IMR-90 (cell line): Measurements from ENCODE around the gene SSBP3. TPM values are rescaled to one million over a fixed set of nuclear protein-coding genes. Genes with fewer than 3 reads are reported as not detected.

Experiments used
- ATAC-seq: fragments of 200-7000 bp; cut with Tn5 transposase; 2 replicates; pipeline ENCODE4 v1.9.1; 2020; ENCODE audit warnings: low read depth, mild to moderate bottlenecking, moderate library complexity
- BruUV-seq: library from RNA; stranded (reverse); fragments of 400-500 nt; replicated peaks from 2 replicates; lab custom pipeline; 2021; lab: Mats Ljungman, UMichigan
- CTCF ChIA-PET: fragments of 300-600 bp; formaldehyde crosslinking; extraction: SDS; loops from one replicate; lab custom pipeline; 2021; ENCODE audit warnings: antibody characterized with exemption; lab: Yijun Ruan, JAX
- POLR2A ChIA-PET: fragments of 300-600 bp; sonication (Branson Sonifier 250); formaldehyde crosslinking; loops from one replicate; lab custom pipeline; 2022; ENCODE audit warnings: antibody characterized with exemption; ENCODE audit not compliant: unreplicated experiment; lab: Charles Lee
- DNase-seq: peaks from one replicate; pipeline ENCODE4 v3.0.0; 2013
- H2AFZ ChIP-seq: replicated peaks from 2 replicates; pipeline ENCODE3; 2013; ENCODE audit warnings: low read length, mild to moderate bottlenecking; ENCODE audit not compliant: poor library complexity
- H2AK5ac ChIP-seq: 2 replicates; pipeline ENCODE4 v1.6.1; 2013; ENCODE audit warnings: low read depth, low read length, inconsistent platforms
- H2AK9ac ChIP-seq: replicated peaks from 2 replicates; pipeline ENCODE3; 2013; ENCODE audit warnings: mild to moderate bottlenecking, low read depth, low read length, moderate library complexity; ENCODE audit not compliant: poor library complexity
- H2BK120ac ChIP-seq: 2 replicates; pipeline ENCODE4 v1.6.1; 2013; ENCODE audit warnings: low read depth, low read length, inconsistent platforms
- H2BK15ac ChIP-seq: 3 replicates; pipeline ENCODE4 v1.6.1; 2013; ENCODE audit warnings: low read depth, low read length, inconsistent platforms
- H2BK20ac ChIP-seq: 2 replicates; pipeline ENCODE4 v1.6.1; 2013; ENCODE audit warnings: low read depth, mild to moderate bottlenecking, inconsistent platforms, low read length, moderate library complexity
- H2BK5ac ChIP-seq: 2 replicates; pipeline ENCODE4 v1.6.1; 2013; ENCODE audit warnings: mild to moderate bottlenecking, low read depth, low read length, inconsistent platforms; ENCODE audit not compliant: poor library complexity, severe bottlenecking
- H3K14ac ChIP-seq: replicated peaks from 2 replicates; pipeline ENCODE4 v1.6.1; 2013; ENCODE audit warnings: low read depth, low read length, inconsistent platforms
- H3K18ac ChIP-seq: 2 replicates; pipeline ENCODE4 v1.6.1; 2013; ENCODE audit warnings: low read depth, low read length, control low read depth
- H3K23ac ChIP-seq: 2 replicates; pipeline ENCODE4 v1.6.1; 2013; ENCODE audit warnings: low read depth, low read length, inconsistent platforms
- H3K27ac ChIP-seq: 2 replicates; pipeline ENCODE4 v1.5.1; 2013; ENCODE audit warnings: mild to moderate bottlenecking, control low read depth, low read length; ENCODE audit not compliant: insufficient read depth
- H3K27me3 ChIP-seq: 2 replicates; pipeline ENCODE4 v1.6.1; 2013; ENCODE audit warnings: low read length; ENCODE audit not compliant: control insufficient read depth, insufficient read depth
- H3K36me3 ChIP-seq: 2 replicates; pipeline ENCODE4 v1.6.1; 2013; ENCODE audit warnings: low read length, mixed read lengths; ENCODE audit not compliant: control insufficient read depth, insufficient read depth
- H3K4ac ChIP-seq: 2 replicates; pipeline ENCODE4 v1.6.1; 2013; ENCODE audit warnings: low read depth, low read length, inconsistent platforms
- H3K4me1 ChIP-seq: 2 replicates; pipeline ENCODE4 v1.6.1; 2013; ENCODE audit warnings: low read length, mixed read lengths; ENCODE audit not compliant: control insufficient read depth, insufficient read depth
- H3K4me2 ChIP-seq: 2 replicates; pipeline ENCODE4 v1.6.1; 2013; ENCODE audit warnings: low read depth, mild to moderate bottlenecking, control low read depth, low read length, moderate library complexity
- H3K4me3 ChIP-seq: 2 replicates; pipeline ENCODE4 v1.5.1; 2013; ENCODE audit warnings: low read depth, mild to moderate bottlenecking, control low read depth, low read length, moderate library complexity; ENCODE audit not compliant: insufficient read depth
- H3K56ac ChIP-seq: 2 replicates; pipeline ENCODE4 v1.6.1; 2013; ENCODE audit warnings: low read length, inconsistent platforms; ENCODE audit not compliant: insufficient read depth; ENCODE audit errors: extremely low read depth
- H3K79me1 ChIP-seq, 2 experiments: 2 replicates each; pipeline ENCODE4 v1.6.1; 2013; ENCODE audit warnings: low read length in 2 of 2, inconsistent platforms in 1 of 2, low read depth in 1 of 2
- H3K9ac ChIP-seq: 2 replicates; pipeline ENCODE4 v1.6.1; 2013; ENCODE audit warnings: low read depth, low read length, control low read depth
- H3K9me1 ChIP-seq: 2 replicates; pipeline ENCODE4 v1.6.1; 2013; ENCODE audit warnings: low read length, inconsistent platforms; ENCODE audit not compliant: insufficient read depth
- H3K9me3 ChIP-seq: 2 replicates; pipeline ENCODE4 v1.6.1; 2013; ENCODE audit warnings: low read length; ENCODE audit not compliant: control insufficient read depth, insufficient read depth
- H4K20me1 ChIP-seq: 2 replicates; pipeline ENCODE4 v1.6.1; 2013; ENCODE audit warnings: low read length, inconsistent platforms; ENCODE audit not compliant: insufficient read depth
- H4K5ac ChIP-seq: 2 replicates; pipeline ENCODE4 v1.6.1; 2013; ENCODE audit warnings: mild to moderate bottlenecking, low read depth, low read length, control low read depth
- H4K8ac ChIP-seq, 2 experiments: 2 replicates each; pipeline ENCODE4 v1.6.1; 2013; ENCODE audit warnings: low read depth in 2 of 2, low read length in 2 of 2, control low read depth in 1 of 2, inconsistent platforms in 1 of 2
- H4K91ac ChIP-seq: 2 replicates; pipeline ENCODE4 v1.6.1; 2013; ENCODE audit warnings: low read depth, low read length, inconsistent platforms; ENCODE audit not compliant: insufficient read depth
- MAZ ChIP-seq: IDR thresholded peaks from 2 replicates; pipeline ENCODE4 v1.6.1; 2012; ENCODE audit warnings: low read depth, mild to moderate bottlenecking, low read length, improper control_type of control experiment, moderate library complexity, borderline replicate concordance
- RFX5 ChIP-seq: IDR thresholded peaks from 2 replicates; pipeline ENCODE4 v1.8.0; 2012; ENCODE audit warnings: low read depth, mild to moderate bottlenecking, low read length, moderate library complexity
- WGBS, 2 experiments: methylation state at CpG; one replicate each; pipeline versions ENCODE4 v1.1.5 to v1.1.7; 2013; ENCODE audit warnings: missing lambda C conversion rate in 2 of 2; ENCODE audit not compliant: insufficient read length in 1 of 2; ENCODE audit errors: extremely low coverage in 2 of 2; 5-methylcytosine and 5-hydroxymethylcytosine counted together
- dilution Hi-C: fragments of 300-500 bp; cut with HindIII; formaldehyde crosslinking; loops from one replicate; pipeline ENCODE4 v1.14.3; 2018; ENCODE audit warnings: low sequenced_read_pairs; ENCODE audit not compliant: unreplicated experiment
- in situ Hi-C: fragments of 300-500 bp; cut with MboI; formaldehyde crosslinking; loops from 3 replicates; pipeline ENCODE4 v1.14.3; 2019; ENCODE audit warnings: low sequenced_read_pairs, inconsistent platforms, mixed read lengths
- intact Hi-C: fragments of 100-400 bp; cut with micrococcal nuclease; formaldehyde crosslinking; loops from 2 replicates; pipeline ENCODE4 v1.10.0; 2022
- polyA plus RNA-seq, 3 experiments: library from polyadenylated mRNA; depleted of rRNA; stranded (reverse); fragments of >200 nt; gene quantifications; 2 replicates each; pipeline ENCODE4 v1.2.3, GENCODE V29; 2012; ENCODE audit warnings: low replicate concordance in 1 of 3
- total RNA-seq: library from RNA; depleted of rRNA; stranded (reverse); fragments of >200 nt; gene quantifications from 2 replicates; pipeline ENCODE4 v1.2.3, GENCODE V29; 2012
- TF ChIP-seq, protein P1 (sequence below): conservative IDR thresholded peaks from 2 replicates; pipeline ENCODE4 v1.5.1; 2012; ENCODE audit warnings: mild to moderate bottlenecking, low read depth, low read length, improper control_type of control experiment

SSBP3 gene
- total and polyA plus RNA-seq, 2 of the 4 experiments (the other 2 are of a cell fraction) = 10.9 to 39.6 TPM

DNA sequence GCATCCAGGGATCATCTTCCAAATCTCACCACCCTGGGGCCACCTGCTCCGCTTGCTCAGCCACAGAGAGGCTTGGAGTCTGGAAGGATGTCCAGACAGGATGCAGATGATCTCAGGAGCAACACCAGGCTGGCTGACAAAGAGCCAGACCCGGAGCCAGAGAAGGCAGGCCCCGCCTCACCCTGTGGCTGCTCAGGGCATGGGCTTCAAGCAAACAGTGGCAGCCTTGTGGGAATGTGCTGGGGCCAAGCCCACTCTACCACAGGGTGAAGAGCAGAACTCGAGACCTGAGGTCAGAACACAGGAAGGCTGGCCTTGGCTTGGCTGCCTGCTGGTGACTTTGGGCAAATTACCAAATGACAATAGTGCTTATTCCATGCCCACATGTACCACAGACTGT is 160.7 kb downstream of the SSBP3 start:
- Histone ChIP-seq H2AFZ (no peak overlapping the region), H2BK20ac (no peak overlapping the region), H2BK5ac (no peak overlapping the region), H3K9me3 (no peaks in the 10 kb centered on the region), H4K5ac (no peak overlapping the region), H3K4me2 (no peak overlapping the region), H3K27me3 (no peaks in the 10 kb centered on the region), H4K20me1 (no peaks in the 10 kb centered on the region), H2BK120ac (no peak overlapping the region), H3K4me3 (no peak overlapping the region), H3K9ac (no peak overlapping the region), H2AK5ac (no peak overlapping the region), H3K27ac (no peak overlapping the region), H3K9me1 (peaks cover 8% of the 10 kb centered on the region; the same call in 1 of the 2 replicates), H3K36me3 (peaks cover 74% of the 10 kb centered on the region), H3K14ac (no peak overlapping the region), H2BK15ac (no peak overlapping the region), H4K8ac (no peak overlapping the region), H3K79me1 (peaks cover 4 to 10% of the 10 kb centered on the region in 2 experiments; a peak in 3 of 4 replicates), H4K91ac (no peak overlapping the region), H3K56ac (no peak overlapping the region), H2AK9ac (no peak overlapping the region), H3K18ac (no peak overlapping the region), H3K4me1 (peaks cover 3% of the 10 kb centered on the region), H3K23ac (no peak overlapping the region), H3K4ac (no peak overlapping the region)
- no peak; the same call in 1 of the 2 replicates for ATAC-seq
- BruUV-seq = no TSS peak
- in situ Hi-C loops (no loop called here), dilution Hi-C loops (no loop called here), intact Hi-C loops (no loop called here)
- POLR2A ChIA-PET = no interaction called here
- CTCF ChIA-PET = no interaction called here
- TF ChIP-seq MAZ = no peak
- TF ChIP-seq, protein P1, sequence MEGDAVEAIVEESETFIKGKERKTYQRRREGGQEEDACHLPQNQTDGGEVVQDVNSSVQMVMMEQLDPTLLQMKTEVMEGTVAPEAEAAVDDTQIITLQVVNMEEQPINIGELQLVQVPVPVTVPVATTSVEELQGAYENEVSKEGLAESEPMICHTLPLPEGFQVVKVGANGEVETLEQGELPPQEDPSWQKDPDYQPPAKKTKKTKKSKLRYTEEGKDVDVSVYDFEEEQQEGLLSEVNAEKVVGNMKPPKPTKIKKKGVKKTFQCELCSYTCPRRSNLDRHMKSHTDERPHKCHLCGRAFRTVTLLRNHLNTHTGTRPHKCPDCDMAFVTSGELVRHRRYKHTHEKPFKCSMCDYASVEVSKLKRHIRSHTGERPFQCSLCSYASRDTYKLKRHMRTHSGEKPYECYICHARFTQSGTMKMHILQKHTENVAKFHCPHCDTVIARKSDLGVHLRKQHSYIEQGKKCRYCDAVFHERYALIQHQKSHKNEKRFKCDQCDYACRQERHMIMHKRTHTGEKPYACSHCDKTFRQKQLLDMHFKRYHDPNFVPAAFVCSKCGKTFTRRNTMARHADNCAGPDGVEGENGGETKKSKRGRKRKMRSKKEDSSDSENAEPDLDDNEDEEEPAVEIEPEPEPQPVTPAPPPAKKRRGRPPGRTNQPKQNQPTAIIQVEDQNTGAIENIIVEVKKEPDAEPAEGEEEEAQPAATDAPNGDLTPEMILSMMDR = no peak
- TF ChIP-seq RFX5 = no peak
- no peak for DNase-seq
- 78% methylated on average over 2 of the region's 4 CpGs; no CpG with 5 or more reads in 1 of the 2 experiments for WGBS, 2 experiments
